AG09319 (cell line): ENCODE results near the gene ZNF710.

Experiments
- DNase-seq: peaks from one replicate; pipeline ENCODE4 v3.0.0-alpha.2; 2010; ENCODE audit warnings: low read depth; ENCODE audit errors: extremely low read depth
- TF ChIP-seq, protein P1 (sequence below): IDR thresholded peaks from 2 replicates; pipeline ENCODE4 v1.5.1; 2011; ENCODE audit warnings: low read depth, mild to moderate bottlenecking, inconsistent platforms, low read length, moderate library complexity

The ZNF710 gene

DNA sequence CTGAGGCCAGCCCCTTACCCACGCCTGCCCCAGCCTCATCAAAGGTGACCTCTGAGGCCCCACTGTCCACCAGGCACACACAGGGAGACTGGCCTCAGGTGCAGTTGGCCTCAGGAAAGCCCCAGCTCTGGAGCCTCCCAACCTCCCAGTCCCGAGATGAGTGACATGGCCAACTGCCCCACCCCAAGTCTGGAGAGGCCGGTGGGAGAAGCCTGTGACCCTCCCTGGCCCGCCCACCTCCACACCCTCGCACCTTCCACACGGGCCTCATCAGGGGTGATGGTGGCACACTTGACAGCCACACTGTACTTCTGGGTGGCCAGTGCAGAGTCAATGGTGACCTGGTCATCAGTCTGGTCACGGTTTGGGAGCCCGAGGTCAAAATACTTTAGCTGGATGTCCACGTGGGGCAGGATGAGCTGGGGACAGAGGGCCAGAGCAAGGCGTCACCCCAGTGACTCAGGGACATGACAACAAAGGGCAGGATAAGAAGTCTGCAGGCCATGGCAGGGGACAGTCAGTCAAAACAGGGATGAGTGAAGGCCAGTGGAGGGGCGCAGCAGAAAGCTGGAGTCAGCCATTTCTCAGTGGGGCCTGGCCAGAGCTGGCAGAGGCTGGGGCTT lies 89.2 kb downstream of the ZNF710 start:
- no peak for DNase-seq
- TF ChIP-seq, protein P1, sequence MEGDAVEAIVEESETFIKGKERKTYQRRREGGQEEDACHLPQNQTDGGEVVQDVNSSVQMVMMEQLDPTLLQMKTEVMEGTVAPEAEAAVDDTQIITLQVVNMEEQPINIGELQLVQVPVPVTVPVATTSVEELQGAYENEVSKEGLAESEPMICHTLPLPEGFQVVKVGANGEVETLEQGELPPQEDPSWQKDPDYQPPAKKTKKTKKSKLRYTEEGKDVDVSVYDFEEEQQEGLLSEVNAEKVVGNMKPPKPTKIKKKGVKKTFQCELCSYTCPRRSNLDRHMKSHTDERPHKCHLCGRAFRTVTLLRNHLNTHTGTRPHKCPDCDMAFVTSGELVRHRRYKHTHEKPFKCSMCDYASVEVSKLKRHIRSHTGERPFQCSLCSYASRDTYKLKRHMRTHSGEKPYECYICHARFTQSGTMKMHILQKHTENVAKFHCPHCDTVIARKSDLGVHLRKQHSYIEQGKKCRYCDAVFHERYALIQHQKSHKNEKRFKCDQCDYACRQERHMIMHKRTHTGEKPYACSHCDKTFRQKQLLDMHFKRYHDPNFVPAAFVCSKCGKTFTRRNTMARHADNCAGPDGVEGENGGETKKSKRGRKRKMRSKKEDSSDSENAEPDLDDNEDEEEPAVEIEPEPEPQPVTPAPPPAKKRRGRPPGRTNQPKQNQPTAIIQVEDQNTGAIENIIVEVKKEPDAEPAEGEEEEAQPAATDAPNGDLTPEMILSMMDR = no peak

DNA sequence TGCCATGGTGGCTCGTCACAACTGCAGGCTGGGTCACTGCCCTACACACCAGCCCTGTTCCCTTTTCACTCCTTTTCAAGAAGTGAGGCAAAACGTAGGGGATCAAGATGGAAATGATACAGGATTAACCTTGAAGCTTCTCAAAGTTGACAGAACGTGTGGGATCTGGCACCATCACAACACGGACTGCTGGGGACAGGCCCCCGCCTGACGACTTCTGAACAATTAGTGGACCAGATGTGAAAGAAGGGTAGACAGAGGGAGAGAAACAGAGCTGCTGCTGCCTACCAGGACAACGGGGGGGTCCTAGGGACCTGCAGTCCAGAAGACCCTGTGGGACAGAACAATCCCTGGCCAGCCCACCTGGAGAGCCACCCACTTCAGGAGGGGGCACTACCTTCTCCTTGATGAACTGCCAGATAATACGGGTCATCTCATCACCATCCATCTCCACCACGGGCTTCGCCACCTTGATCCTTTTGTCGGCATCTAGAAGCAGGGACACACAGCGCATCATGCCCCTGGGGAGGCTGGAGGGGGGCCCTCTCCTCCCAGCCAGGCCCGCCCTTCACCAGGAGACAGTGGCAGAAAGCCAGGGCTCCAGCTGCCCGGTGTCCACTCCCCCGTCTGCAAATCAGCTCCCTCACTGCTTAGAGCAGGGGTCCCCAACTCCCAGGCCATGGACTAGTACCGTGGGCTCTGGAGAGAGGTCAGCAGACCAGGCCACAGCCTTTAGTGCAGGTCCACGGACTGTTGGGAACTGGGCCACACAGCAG lies 90.2 kb downstream of the ZNF710 start:
- no peak for DNase-seq
- TF ChIP-seq, protein P1 = no peak

DNA sequence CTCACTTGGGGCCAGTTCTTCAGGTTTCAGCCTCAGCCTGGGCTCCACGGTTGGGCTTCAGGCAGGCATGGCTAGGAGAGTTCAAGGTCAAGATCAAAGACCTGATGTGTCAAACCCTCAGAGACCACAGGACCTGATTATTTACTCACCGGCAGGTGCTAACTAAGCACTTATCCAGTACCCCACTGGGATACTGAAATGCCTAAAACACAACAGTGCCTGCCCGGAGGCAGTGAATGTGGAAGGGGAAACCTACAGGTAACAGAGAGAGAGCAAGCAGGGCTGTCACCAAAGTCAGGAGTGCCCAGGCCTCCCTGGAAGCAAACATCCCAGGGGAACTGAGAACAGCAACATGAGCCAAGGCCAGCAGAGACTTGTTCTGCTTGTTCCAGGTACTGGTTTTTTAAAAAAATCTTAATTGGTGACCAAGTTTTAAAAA lies 94.4 kb downstream of the ZNF710 start:
- TF ChIP-seq, protein P1 = no peak
- DNase-seq = no peak

DNA sequence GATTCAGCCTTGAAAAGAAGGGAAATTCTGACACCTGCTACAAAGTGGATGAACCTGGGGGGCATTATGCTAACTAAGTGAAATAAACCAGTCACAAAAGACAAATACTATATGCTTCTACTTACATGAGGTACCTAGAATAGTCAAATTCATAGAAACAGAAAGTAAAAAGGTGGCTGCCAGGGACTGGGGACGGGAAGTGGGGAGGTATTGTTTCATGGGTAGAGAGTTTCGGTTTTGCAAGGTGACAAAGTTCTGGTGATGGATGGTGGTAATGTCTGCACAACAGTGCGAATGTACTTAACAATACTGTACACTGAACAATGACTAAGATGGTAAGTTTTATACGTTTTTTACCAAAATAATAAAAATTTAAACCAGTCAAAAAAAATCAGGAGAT lies 96.4 kb downstream of the ZNF710 start:
- DNase-seq = no peak
- TF ChIP-seq, protein P1 = no peak

DNA sequence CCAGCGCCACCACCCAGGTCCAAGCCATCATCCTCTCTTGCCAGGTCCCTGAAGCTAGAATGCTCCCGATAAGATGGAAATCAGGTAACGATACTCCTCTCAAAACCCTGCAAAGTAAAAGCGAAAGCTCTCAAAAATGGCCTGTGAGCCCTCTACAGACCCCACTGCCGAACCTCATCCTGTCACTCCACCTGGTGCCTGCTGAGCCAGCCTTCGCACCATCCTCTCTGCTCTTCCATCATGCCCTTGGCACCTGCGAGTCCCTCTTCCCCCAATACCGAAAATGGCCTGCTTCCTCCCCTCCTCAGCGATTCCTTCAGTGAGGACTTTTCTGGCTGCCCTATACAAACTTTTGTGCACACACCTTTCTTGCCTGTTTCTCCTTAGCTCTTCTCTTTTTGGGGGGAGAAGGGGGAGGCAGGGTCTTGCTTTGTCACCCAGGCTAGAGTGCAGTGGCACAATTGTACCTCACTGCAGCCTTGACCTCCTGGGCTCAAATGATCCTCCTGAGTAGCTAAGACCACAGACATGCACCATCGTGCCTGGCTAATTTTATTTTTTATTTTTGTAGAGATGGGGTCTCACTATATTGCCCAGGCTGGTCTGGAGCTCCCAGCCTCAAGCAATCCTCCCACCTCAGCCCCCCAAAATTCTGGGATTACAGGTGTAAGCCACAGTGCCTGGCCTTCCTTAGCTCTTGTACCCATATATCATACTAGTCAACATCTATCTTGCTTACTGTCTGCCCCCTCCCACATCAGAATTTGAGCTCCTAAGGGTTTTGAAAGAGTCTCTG lies 98.1 kb downstream of the ZNF710 start:
- TF ChIP-seq, protein P1 = no peak
- DNase-seq = no peak

DNA sequence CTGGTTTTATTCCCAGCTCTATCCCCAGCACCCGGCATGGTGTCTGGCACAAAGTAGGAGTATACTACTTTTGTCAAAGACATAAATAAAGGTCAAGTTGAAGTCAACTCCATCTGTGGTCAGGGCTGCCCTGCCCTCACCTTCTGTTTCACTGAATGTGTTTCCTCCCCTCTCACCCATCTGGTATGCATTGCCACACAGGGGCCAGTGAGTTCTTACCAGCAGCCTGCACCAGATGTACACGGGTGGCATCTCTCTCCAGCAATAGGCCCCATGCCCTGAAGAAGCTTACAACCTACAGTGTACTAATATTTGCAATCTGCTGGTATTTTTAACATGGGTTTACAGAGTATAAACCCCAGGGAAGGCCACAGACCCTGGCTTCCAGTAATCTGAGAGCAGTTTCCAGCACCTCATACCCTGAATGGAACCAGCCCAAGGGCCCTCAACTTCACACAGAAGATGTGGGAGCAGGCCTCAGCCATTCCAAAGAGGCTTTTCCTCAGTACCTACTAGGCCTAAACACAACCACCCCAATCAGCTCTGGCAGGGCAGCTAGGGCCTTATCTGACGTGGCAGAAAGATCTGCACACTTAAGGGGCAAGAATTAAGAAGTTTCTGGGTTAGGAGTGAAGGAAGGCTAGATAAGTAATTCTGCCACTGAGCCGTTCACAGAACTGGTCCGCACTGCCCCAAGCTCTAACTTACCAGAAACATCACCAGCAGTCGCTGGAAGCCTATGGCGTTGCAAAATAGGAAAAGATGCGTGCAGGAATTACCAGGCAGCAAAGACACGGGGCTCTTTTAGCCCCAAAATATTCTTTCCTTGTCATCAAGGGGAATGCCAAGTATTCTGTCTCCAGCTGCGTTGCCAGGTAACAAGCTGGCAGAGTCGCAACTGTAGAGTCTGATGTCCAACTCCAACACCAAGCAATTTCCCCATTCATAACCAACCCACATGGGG lies 99.0 kb downstream of the ZNF710 start:
- TF ChIP-seq, protein P1 = no peak
- peak; percentile 55 for DNase-seq
